Measurements from ENCODE around the gene USP10.

The USP10 gene

GRCh38 chr16:84764970-84765369 lies 65.2 kb downstream of the USP10 start:
- Mint-ChIP-seq H3K4me1 (ENCODE audit: low read depth) (peaks cover 28% of the 10 kb centered on the region), H3K27ac (peak overlapping the region; percentile 43), H3K36me3 (ENCODE audit: low read depth) (peaks cover 76% of the 10 kb centered on the region), H3K9me3 (no peaks in the 10 kb centered on the region), H3K4me3 (no peak overlapping the region), H3K27me3 (ENCODE audit: low read depth) (no peaks in the 10 kb centered on the region)
- DNase-seq (ENCODE audit: low spot score) = no peak

- Mint-ChIP-seq H3K4me3 (no peak overlapping the region), H3K36me3 (ENCODE audit: low read depth) (peaks cover 72% of the 10 kb centered on the region), H3K27ac (peak overlapping the region; percentile 43)
Observed at GRCh38 chr16:84765616-84766580, 66.1 kb downstream of the USP10 start.

GRCh38 chr16:84766978-84767773 lies 67.4 kb downstream of the USP10 start:
- Mint-ChIP-seq H3K36me3 (ENCODE audit: low read depth) (peaks cover 65% of the 10 kb centered on the region), H3K27ac (peak overlapping the region; percentile 67), H3K4me3 (peak overlapping the region; percentile 61)

More at GRCh38 chr16:84765616-84766580, 66.1 kb downstream of the USP10 start:
- Mint-ChIP-seq H3K4me1 (ENCODE audit: low read depth) (peaks cover 28% of the 10 kb centered on the region), H3K9me3 (no peaks in the 10 kb centered on the region), H3K27me3 (ENCODE audit: low read depth) (no peaks in the 10 kb centered on the region)
- DNase-seq (ENCODE audit: low spot score) = no peak

GRCh38 chr16:84768061-84768807 lies 68.4 kb downstream of the USP10 start:
- peak overlapping the region; percentile 49 for H3K27ac Mint-ChIP-seq
- H3K36me3 Mint-ChIP-seq (ENCODE audit: low read depth) = peaks cover 67% of the 10 kb centered on the region
- H3K4me3 Mint-ChIP-seq = peak overlapping the region; percentile 73
- no peak for DNase-seq (ENCODE audit: low spot score)
- H3K27me3 Mint-ChIP-seq (ENCODE audit: low read depth) = no peaks in the 10 kb centered on the region
- H3K4me1 Mint-ChIP-seq (ENCODE audit: low read depth) = peaks cover 28% of the 10 kb centered on the region
- no peaks in the 10 kb centered on the region for H3K9me3 Mint-ChIP-seq

More at GRCh38 chr16:84766978-84767773, 67.4 kb downstream of the USP10 start:
- Mint-ChIP-seq H3K4me1 (ENCODE audit: low read depth) (peaks cover 28% of the 10 kb centered on the region), H3K9me3 (no peaks in the 10 kb centered on the region), H3K27me3 (ENCODE audit: low read depth) (no peaks in the 10 kb centered on the region)
- no peak for DNase-seq (ENCODE audit: low spot score)

GRCh38 chr16:84768808-84769197 lies 69.0 kb downstream of the USP10 start:
- Mint-ChIP-seq H3K36me3 (ENCODE audit: low read depth) (peaks cover 67% of the 10 kb centered on the region), H3K4me1 (ENCODE audit: low read depth) (peaks cover 28% of the 10 kb centered on the region), H3K9me3 (no peaks in the 10 kb centered on the region), H3K4me3 (no peak overlapping the region), H3K27me3 (ENCODE audit: low read depth) (no peaks in the 10 kb centered on the region), H3K27ac (no peak overlapping the region)
- DNase-seq (ENCODE audit: low spot score) = no peak

GRCh38 chr16:84769416-84769815 lies 69.6 kb downstream of the USP10 start:
- Mint-ChIP-seq H3K27ac (no peak overlapping the region), H3K27me3 (ENCODE audit: low read depth) (no peaks in the 10 kb centered on the region), H3K36me3 (ENCODE audit: low read depth) (peaks cover 63% of the 10 kb centered on the region), H3K4me1 (ENCODE audit: low read depth) (peaks cover 28% of the 10 kb centered on the region), H3K9me3 (no peaks in the 10 kb centered on the region), H3K4me3 (no peak overlapping the region)
- no peak for DNase-seq (ENCODE audit: low spot score)

GRCh38 chr16:84773312-84773711 lies 73.5 kb downstream of the USP10 start:
- H3K27ac Mint-ChIP-seq = no peak overlapping the region
- no peak overlapping the region for H3K4me3 Mint-ChIP-seq
- peaks cover 3% of the 10 kb centered on the region for H3K4me1 Mint-ChIP-seq (ENCODE audit: low read depth)
- no peak for DNase-seq (ENCODE audit: low spot score)
- peaks cover 48% of the 10 kb centered on the region for H3K36me3 Mint-ChIP-seq (ENCODE audit: low read depth)
- no peaks in the 10 kb centered on the region for H3K27me3 Mint-ChIP-seq (ENCODE audit: low read depth)
- no peaks in the 10 kb centered on the region for H3K9me3 Mint-ChIP-seq

- no peak overlapping the region for H3K4me3 Mint-ChIP-seq
- H3K27me3 Mint-ChIP-seq (ENCODE audit: low read depth) = no peaks in the 10 kb centered on the region
- DNase-seq (ENCODE audit: low spot score) = no peak
- no peak overlapping the region for H3K27ac Mint-ChIP-seq
- no peaks in the 10 kb centered on the region for H3K9me3 Mint-ChIP-seq
- H3K36me3 Mint-ChIP-seq (ENCODE audit: low read depth) = peaks cover 43% of the 10 kb centered on the region
- H3K4me1 Mint-ChIP-seq (ENCODE audit: low read depth) = no peaks in the 10 kb centered on the region
Observed at GRCh38 chr16:84774810-84775209, 75.0 kb downstream of the USP10 start.

GRCh38 chr16:84775262-84775810 lies 75.5 kb downstream of the USP10 start:
- no peaks in the 10 kb centered on the region for H3K9me3 Mint-ChIP-seq
- peaks cover 46% of the 10 kb centered on the region for H3K36me3 Mint-ChIP-seq (ENCODE audit: low read depth)
- no peak overlapping the region for H3K4me3 Mint-ChIP-seq
- DNase-seq (ENCODE audit: low spot score) = no peak
- no peak overlapping the region for H3K27ac Mint-ChIP-seq
- no peaks in the 10 kb centered on the region for H3K27me3 Mint-ChIP-seq (ENCODE audit: low read depth)
- no peaks in the 10 kb centered on the region for H3K4me1 Mint-ChIP-seq (ENCODE audit: low read depth)

GRCh38 chr16:84777435-84777834 lies 77.6 kb downstream of the USP10 start:
- no peak overlapping the region for H3K4me3 Mint-ChIP-seq
- H3K27ac Mint-ChIP-seq = no peak overlapping the region
- H3K4me1 Mint-ChIP-seq (ENCODE audit: low read depth) = no peaks in the 10 kb centered on the region
- H3K27me3 Mint-ChIP-seq (ENCODE audit: low read depth) = no peaks in the 10 kb centered on the region
- peaks cover 45% of the 10 kb centered on the region for H3K36me3 Mint-ChIP-seq (ENCODE audit: low read depth)
- H3K9me3 Mint-ChIP-seq = no peaks in the 10 kb centered on the region
- no peak for DNase-seq (ENCODE audit: low spot score)

- no peaks in the 10 kb centered on the region for H3K27me3 Mint-ChIP-seq (ENCODE audit: low read depth)
- no peaks in the 10 kb centered on the region for H3K9me3 Mint-ChIP-seq
- peaks cover 38% of the 10 kb centered on the region for H3K36me3 Mint-ChIP-seq (ENCODE audit: low read depth)
- H3K27ac Mint-ChIP-seq = no peak overlapping the region
- no peak for DNase-seq (ENCODE audit: low spot score)
- H3K4me1 Mint-ChIP-seq (ENCODE audit: low read depth) = no peaks in the 10 kb centered on the region
- no peak overlapping the region for H3K4me3 Mint-ChIP-seq
Observed at GRCh38 chr16:84778720-84779119, 78.9 kb downstream of the USP10 start.

GRCh38 chr16:84780063-84780462 lies 80.3 kb downstream of the USP10 start:
- DNase-seq (ENCODE audit: low spot score) = no peak
- Mint-ChIP-seq H3K4me3 (no peak overlapping the region), H3K4me1 (ENCODE audit: low read depth) (no peaks in the 10 kb centered on the region), H3K27me3 (ENCODE audit: low read depth) (no peaks in the 10 kb centered on the region), H3K9me3 (no peaks in the 10 kb centered on the region), H3K27ac (no peak overlapping the region), H3K36me3 (ENCODE audit: low read depth) (peaks cover 31% of the 10 kb centered on the region)

GRCh38 chr16:84780544-84781376 lies 81.0 kb downstream of the USP10 start:
- Mint-ChIP-seq H3K27ac (no peak overlapping the region), H3K36me3 (ENCODE audit: low read depth) (peaks cover 28% of the 10 kb centered on the region), H3K27me3 (ENCODE audit: low read depth) (no peaks in the 10 kb centered on the region), H3K4me1 (ENCODE audit: low read depth) (no peaks in the 10 kb centered on the region), H3K9me3 (no peaks in the 10 kb centered on the region), H3K4me3 (no peak overlapping the region)
- no peak for DNase-seq (ENCODE audit: low spot score)
